Stimulated activated CD8-positive, alpha-beta memory T cell treated with anti-CD3 and anti-CD28 coated beads, Interleukin-12 subunit alpha, Interleukin-12 subunit beta, amount 100 ng/mL, for 24 hours (primary cell): ENCODE results near the gene ZYG11B.
A peak's percentile ranks its signal among the peaks of the same experiment; 100 is the strongest.
"Not testable (repeated sequence)": the region's sequence is repeated elsewhere in the genome, so short reads cannot be mapped to it uniquely, and the experiment has no call there.

Experiments used
- DNase-seq: peaks from one replicate; pipeline ENCODE4 v3.0.0-alpha.2; 2020; ENCODE audit errors: extremely low read depth

The ZYG11B gene

DNA sequence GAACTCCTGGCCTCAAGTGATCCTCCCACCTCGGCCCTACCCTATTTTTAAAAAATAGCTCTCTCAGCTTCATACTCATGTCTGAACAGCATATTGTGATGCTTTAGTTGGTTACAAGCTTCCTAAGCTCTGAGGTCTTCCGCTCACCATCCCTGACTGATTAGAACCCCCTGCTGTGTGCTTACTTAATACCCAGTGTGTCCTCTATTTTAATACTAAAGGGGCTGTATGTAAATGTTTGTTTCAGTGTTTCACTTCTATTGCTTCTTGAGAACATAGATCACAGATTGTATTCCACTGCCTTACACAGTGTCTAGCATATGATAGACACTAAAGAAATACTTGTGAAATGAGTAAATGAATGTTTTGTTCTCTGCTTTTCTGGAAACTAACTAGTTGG lies 29.8 kb downstream of the ZYG11B start:
- DNase-seq: no peak

DNA sequence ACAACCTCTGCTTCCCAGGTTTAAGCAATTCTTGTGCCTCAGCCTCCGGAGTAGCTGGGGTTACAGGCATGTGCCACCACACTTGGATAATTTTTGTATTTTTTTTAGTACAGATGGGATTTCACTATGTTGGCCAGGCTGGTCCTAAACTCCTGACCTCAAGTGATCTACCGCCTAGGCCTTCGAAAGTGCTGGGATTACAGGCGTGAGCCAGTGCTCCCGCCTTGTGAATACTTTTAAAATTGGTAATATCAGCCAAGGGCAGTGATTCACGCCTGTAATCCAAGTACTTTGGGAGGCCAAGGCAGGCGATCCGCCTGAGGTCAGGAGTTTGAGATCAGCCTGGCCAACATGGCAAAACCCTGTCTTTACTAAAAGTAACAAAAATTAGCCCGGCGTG lies 33.7 kb downstream of the ZYG11B start:
- no peak for DNase-seq

DNA sequence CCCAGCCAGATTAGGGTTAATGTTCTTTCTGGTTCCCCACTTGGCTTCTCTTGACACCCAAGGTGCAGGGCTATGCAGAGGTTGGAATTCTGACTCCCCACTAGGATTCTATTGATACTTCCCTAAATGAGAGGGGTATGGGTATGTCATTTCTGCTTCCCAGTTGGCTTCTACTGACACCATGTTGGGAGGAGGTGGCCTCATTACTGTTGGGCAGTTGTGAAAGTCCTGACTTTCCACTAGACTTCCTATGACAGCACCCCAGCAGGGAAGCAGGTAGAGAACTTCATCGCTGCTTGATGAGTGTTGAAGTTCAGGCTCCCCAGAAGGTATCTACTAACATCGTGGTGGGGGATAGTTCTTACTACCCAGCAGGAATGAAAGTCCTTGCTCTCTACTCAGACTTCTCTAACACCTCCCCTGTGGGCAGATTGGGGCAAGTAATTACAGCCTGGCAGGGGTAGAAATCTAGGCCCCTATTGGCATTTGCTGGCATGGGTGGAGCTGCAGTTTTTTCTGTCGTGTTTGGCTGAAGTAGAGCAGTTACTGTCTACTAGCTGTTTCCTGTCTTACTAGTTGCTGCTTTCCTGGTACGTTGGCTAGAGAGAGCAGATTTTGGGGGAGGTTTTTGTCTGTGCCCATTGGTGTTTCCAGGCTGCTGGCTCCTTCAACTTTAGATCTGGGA lies 41.5 kb downstream of the ZYG11B start:
- DNase-seq: no peak

DNA sequence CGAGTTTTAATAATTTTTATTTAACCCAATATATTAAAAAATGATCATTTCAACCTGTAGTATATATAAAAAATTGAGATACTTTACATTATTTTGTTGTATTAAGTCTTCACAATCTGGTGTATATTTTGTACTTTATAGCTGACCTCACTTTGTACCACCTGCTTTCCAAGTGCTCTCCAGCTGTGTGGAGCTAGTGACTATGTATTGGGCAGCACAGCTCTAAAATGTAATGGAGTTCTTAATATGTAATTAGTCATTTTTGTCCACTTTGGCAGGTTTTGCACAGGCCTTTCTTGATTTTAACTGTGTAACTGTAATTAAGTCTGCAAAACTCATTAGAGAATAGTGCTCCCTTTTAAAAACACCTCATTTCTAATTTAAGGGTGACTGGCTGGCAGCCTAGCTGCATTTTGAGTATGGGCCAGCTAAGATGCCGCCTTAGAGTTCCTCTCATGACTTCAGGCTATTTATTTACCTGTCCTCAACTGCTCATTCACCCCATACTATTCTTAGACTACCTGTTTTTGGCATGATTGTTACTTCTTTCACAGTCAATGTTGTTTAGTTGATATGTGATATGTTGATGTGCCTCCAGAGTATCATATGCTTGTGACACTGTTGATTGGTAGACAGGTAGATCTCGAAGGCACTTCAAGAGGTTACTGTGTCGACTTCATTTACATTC lies 43.2 kb downstream of the ZYG11B start:
- no peak for DNase-seq

DNA sequence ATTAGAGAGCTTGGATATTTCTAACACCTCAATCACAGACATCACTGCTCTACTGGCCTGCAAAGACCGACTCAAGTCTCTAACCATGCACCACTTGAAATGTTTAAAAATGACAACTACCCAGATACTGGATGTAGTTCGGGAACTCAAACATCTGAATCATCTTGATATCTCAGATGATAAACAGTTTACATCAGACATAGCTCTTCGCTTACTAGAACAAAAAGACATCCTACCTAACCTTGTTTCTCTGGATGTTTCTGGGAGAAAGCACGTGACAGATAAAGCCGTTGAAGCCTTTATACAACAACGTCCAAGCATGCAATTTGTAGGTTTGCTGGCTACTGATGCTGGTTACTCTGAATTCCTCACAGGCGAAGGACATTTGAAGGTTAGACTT lies 45.1 kb downstream of the ZYG11B start:
- DNase-seq: no peak

- no peak for DNase-seq
Measured at GRCh38 chr1:52786148-52786547, 59.9 kb downstream of the ZYG11B start.

- DNase-seq: not testable (repeated sequence)
Measured at GRCh38 chr1:52790429-52790828, 64.2 kb downstream of the ZYG11B start.

- no peak for DNase-seq
Measured at GRCh38 chr1:52792036-52792435, 65.8 kb downstream of the ZYG11B start.

- DNase-seq: not testable (repeated sequence)
Measured at GRCh38 chr1:52793717-52794116, 67.5 kb downstream of the ZYG11B start.

- no peak for DNase-seq
Measured at GRCh38 chr1:52795464-52795863, 69.2 kb downstream of the ZYG11B start.

- DNase-seq: no peak
Measured at GRCh38 chr1:52798331-52798730, 72.1 kb downstream of the ZYG11B start.

DNA sequence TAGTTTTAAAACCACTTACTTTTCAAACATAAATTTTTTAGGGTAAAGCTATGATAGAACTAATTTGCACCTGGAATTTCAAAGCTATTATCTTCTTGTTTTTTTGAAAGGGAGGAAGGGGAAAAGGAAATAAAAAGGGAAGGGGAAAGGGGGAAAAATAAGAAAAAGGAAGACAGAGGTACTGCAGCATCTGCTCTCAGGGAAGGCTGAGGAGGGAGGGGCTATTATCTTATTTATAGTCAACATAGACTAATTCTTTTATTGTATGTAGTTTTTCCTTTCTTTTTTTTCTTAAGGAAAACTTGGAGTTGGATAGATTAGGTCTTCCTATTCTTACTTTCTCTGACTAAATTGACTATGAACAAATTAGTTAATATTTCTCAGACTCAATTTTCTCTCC lies 74.8 kb downstream of the ZYG11B start:
- no peak for DNase-seq

GRCh38 chr1:52804083-52804482 lies 77.8 kb downstream of the ZYG11B start:
- DNase-seq: not testable (repeated sequence)

DNA sequence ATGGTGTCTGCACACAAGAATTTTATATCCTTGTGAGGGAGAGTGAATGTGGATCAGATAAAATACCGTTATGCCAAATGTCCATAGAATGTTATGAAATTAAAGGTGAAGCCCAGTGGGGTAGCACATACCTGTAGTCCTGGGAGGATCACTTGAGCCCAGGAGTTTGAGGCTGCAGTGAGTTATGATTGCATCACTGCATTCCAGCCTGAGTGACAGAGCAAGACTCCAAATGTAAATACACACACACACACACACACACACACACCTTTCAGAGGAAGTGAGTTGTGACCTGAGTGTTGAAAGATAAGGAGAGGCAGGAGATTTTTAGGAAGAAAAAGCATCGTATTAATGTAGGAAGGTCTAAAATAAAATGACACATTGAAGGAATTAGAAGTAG lies 88.2 kb downstream of the ZYG11B start:
- DNase-seq: no peak

DNA sequence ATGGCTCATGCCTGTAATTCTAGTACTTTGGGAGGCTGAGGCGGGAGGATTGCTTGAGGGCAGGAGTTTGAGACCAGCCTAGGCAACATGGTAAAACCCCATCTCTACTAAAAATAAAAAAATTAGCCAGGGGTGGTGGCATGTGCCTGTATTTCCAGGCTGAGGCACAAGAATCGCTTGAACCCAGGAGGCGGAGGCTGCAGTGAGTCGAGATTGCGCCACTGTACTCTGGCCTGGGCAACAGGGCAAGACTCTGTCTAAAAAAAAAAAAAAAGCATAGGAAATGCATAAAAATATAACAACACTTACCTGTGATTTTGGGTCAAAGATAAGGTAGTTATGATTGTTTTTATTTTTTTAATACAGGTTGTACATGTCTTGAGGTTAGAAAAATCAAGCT lies 94.6 kb downstream of the ZYG11B start:
- not testable (repeated sequence) for DNase-seq

DNA sequence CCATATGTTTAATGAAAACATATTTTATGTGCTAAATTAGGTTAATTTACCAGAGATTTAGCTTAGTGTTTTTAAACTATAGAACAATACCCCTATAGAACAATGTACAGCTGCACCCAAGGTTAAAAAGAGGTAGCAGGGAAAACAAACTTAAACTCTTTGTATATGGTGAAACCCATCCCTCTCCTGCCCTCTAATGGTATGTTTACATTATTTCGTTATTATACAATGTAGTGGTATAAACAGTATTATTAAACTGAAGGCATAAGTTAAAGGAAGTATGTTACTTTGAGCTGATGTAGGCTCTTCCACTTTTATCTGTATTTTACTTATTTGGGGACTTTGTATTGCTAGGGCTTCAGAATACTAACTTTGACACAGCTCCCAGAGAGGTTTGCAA lies 99.6 kb downstream of the ZYG11B start:
- no peak for DNase-seq

DNA sequence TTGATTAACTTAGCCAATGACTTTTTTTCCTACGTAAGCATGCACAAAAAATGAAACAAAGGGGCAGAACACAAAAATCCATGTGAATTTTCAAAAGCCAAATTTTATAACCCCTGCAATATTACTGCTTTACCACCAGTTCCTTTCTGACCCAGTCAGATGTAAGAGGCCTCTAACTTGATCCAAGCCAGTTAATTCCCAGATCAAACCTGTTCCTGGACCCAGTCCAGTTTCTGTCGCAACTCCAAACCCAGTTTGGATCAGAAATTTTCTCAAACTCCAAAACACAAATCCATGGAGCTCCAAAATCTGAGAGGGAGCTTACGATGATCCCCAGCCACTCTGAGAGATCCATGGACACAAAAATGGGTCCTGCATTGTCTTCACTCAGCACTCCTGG lies 108.5 kb downstream of the ZYG11B start:
- no peak for DNase-seq

- DNase-seq: no peak
Measured at GRCh38 chr1:52836035-52836434, 109.8 kb downstream of the ZYG11B start.

- not testable (repeated sequence) for DNase-seq
Measured at GRCh38 chr1:52839175-52839574, 112.9 kb downstream of the ZYG11B start.

DNA sequence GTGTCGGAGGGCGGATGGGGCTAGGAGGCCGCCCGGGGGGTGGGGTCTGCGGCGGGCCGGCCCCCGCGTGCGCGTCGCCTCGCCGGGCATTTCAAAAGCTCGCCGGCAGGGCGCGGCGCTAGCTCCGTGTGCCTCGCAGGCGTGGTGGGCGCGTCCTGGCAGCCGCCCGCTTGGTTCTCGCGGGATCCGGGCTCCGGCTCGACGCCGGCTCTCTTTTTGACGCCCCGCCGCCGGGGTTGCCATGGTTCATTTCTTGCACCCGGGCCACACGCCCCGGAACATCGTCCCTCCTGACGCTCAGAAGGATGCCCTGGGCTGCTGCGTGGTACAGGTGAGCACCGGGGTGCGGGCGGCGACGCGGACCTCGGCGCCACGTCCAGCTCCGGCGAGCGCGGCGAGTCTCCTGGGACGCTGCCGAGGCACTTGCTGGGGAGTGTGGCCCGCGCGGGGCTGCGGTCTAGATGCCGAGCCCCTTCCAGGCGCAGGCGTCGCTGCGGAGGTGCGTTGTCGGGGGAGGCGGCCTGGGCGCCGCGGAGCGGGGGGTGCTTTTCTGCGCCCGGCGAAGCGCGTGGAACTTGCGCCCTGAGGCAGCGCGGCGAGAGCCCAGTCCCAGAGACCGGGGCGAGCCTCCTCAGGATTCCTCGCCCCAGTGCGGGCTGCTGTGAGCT lies 116.5 kb downstream of the ZYG11B start, which contains the start of gene ZYG11A:
TSS of gene ZYG11A (plus strand) at position 118 of the 668 bp plus-strand sequence. CDS start at position 242, 124 bp downstream.
- peak; percentile 14 for DNase-seq

- DNase-seq: not testable (repeated sequence)
Measured at GRCh38 chr1:52845119-52845518, 118.9 kb downstream of the ZYG11B start.

DNA sequence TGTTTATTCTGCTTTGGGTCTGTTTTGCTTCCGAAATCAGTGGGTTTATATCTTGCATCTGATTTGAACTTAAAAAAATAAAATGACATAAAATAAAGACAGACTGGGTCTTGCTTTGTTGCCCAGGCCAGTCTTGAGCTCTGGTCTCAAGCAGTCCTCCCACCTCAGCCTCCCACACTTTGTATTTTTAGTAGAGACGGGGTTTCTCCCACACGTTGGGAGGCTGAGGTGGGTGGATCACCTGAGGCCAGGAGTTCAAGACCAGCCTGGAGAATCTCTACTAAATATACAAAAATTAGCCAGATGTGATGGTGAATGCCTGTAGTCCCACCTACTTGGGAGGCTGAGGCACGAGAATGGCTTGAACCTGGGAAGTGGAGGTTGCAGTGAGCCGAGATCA lies 122.2 kb downstream of the ZYG11B start:
- no peak for DNase-seq

- DNase-seq: no peak
Measured at GRCh38 chr1:52850951-52851350, 124.7 kb downstream of the ZYG11B start.
